ENCODE data around the gene RASGRP4.

- TF ChIP-seq, protein P1, sequence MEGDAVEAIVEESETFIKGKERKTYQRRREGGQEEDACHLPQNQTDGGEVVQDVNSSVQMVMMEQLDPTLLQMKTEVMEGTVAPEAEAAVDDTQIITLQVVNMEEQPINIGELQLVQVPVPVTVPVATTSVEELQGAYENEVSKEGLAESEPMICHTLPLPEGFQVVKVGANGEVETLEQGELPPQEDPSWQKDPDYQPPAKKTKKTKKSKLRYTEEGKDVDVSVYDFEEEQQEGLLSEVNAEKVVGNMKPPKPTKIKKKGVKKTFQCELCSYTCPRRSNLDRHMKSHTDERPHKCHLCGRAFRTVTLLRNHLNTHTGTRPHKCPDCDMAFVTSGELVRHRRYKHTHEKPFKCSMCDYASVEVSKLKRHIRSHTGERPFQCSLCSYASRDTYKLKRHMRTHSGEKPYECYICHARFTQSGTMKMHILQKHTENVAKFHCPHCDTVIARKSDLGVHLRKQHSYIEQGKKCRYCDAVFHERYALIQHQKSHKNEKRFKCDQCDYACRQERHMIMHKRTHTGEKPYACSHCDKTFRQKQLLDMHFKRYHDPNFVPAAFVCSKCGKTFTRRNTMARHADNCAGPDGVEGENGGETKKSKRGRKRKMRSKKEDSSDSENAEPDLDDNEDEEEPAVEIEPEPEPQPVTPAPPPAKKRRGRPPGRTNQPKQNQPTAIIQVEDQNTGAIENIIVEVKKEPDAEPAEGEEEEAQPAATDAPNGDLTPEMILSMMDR (conservative IDR thresholded peaks at IDR 0.05): no peak
- TF ChIP-seq EZH2 (IDR thresholded peaks at IDR 0.05; ENCODE audit: low read depth): no peak
Measured at GRCh38 chr19:38371081-38371480, 54.9 kb downstream of the RASGRP4 start.
